ENCODE measurements around the gene MUC5AC.

Gene MUC5AC

DNA sequence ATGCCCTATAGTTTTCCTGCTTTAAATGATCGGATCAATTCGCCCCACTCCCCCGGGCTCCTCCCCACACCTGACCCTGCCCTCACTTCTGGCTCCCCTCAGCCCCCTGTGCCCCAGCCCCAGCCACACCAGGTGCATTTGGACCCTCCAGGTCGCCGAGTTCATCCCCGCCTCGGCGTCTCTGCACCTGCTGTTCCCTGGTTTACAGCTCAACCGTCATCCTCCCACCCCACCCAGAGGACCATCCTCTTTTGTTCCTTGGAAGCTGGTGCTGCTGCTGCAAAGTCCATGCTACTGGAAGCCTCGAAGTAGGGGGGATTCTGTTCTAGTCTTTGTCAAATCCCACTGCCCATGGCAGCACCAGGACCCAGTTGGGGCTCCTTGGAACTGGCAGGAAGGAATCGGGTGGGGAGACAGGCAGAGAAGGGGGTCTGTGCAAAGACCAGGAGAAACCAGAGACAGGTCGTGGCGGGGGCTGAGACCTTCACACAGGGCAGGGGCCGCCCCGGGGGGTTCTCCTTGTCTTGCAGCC lies 60.6 kb downstream of the MUC5AC start:
- 89% methylated on average over 15 of the region's 15 CpGs for WGBS, 2 experiments

DNA sequence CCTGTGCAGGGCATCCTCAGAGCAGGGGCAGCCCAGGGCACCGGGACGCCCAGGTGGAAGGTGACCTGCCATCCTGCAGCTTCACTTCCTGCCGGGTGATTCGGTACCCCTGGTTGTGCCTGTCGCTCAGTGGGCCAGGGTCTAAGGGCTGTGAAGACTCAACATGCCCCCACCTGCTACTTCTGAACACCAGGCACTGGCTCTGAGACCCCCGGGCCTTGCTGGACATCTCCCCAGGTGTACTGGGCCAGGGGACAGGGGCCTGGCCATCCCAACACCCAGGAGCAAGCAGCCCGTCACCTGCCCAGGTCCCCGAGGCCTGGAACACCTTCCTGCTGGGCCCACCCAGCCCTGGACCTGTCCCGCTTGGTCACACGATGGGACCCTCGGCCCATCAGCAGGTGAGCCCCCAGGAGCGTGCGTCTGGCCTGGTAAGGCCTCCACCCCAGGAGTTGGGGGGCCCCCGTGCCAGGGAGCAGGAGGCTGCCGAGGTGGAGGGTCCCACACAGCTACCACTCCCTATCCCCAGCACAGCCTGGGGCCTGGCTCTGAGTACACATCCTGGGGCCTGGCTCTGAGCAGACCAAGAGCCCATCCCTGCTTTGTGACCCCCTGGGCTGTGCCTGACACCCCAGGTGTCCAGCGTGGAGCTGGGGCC lies 61.2 kb downstream of the MUC5AC start:
- WGBS, 2 experiments = 93 to 96% methylated on average over 16 of the region's 16 CpGs
- Histone ChIP-seq H3K36me3 (ENCODE audit: control insufficient read depth, insufficient read depth, low read length) (no peaks in the 10 kb centered on the region), H3K27ac (ENCODE audit: insufficient read depth, low read depth, low read length, poor library complexity, severe bottlenecking) (no peak overlapping the region), H3K4me3 (ENCODE audit: insufficient read depth, low read depth, low read length) (no peak overlapping the region), H3K4me1 (ENCODE audit: control insufficient read depth, insufficient read depth, low read length) (no peaks in the 10 kb centered on the region), H3K27me3 (ENCODE audit: control insufficient read depth, insufficient read depth, low read length, poor library complexity, severe bottlenecking) (peaks cover 5% of the 10 kb centered on the region), H3K9me3 (ENCODE audit: control insufficient read depth, low read length) (no peaks in the 10 kb centered on the region)

More for the DNA sequence above, 60.6 kb downstream of the MUC5AC start:
- Histone ChIP-seq H3K27ac (ENCODE audit: insufficient read depth, low read depth, low read length, poor library complexity, severe bottlenecking) (no peak overlapping the region), H3K36me3 (ENCODE audit: control insufficient read depth, insufficient read depth, low read length) (no peaks in the 10 kb centered on the region), H3K4me3 (ENCODE audit: insufficient read depth, low read depth, low read length) (no peak overlapping the region), H3K4me1 (ENCODE audit: control insufficient read depth, insufficient read depth, low read length) (no peaks in the 10 kb centered on the region), H3K27me3 (ENCODE audit: control insufficient read depth, insufficient read depth, low read length, poor library complexity, severe bottlenecking) (peaks cover 5% of the 10 kb centered on the region), H3K9me3 (ENCODE audit: control insufficient read depth, low read length) (no peaks in the 10 kb centered on the region)

DNA sequence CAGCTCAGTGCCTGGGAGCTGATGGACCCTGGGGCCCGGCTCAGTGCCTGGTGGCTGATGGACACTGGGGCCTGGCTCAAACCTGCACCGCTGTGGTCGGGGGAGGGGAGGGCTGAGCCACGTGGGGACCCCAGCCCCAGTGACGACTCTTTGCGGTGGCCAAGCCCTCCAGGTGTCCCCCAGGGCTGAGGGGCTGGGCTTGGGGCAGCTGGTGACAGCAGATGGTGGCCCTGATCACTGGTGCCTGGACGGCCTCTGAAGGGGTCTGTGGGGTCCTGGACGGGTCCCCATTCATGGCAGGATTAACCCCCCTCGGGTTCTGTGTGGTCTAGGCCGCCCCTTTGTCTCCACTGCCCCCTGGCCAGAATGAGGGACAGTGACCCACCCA lies 61.7 kb downstream of the MUC5AC start:
- Histone ChIP-seq H3K27ac (ENCODE audit: insufficient read depth, low read depth, low read length, poor library complexity, severe bottlenecking) (no peak overlapping the region), H3K4me1 (ENCODE audit: control insufficient read depth, insufficient read depth, low read length) (no peaks in the 10 kb centered on the region), H3K27me3 (ENCODE audit: control insufficient read depth, insufficient read depth, low read length, poor library complexity, severe bottlenecking) (peaks cover under 1% of the 10 kb centered on the region), H3K9me3 (ENCODE audit: control insufficient read depth, low read length) (no peaks in the 10 kb centered on the region), H3K4me3 (ENCODE audit: insufficient read depth, low read depth, low read length) (no peak overlapping the region), H3K36me3 (ENCODE audit: control insufficient read depth, insufficient read depth, low read length) (no peaks in the 10 kb centered on the region)
- WGBS, 2 experiments = 80 to 84% methylated on average over 10 of the region's 10 CpGs

DNA sequence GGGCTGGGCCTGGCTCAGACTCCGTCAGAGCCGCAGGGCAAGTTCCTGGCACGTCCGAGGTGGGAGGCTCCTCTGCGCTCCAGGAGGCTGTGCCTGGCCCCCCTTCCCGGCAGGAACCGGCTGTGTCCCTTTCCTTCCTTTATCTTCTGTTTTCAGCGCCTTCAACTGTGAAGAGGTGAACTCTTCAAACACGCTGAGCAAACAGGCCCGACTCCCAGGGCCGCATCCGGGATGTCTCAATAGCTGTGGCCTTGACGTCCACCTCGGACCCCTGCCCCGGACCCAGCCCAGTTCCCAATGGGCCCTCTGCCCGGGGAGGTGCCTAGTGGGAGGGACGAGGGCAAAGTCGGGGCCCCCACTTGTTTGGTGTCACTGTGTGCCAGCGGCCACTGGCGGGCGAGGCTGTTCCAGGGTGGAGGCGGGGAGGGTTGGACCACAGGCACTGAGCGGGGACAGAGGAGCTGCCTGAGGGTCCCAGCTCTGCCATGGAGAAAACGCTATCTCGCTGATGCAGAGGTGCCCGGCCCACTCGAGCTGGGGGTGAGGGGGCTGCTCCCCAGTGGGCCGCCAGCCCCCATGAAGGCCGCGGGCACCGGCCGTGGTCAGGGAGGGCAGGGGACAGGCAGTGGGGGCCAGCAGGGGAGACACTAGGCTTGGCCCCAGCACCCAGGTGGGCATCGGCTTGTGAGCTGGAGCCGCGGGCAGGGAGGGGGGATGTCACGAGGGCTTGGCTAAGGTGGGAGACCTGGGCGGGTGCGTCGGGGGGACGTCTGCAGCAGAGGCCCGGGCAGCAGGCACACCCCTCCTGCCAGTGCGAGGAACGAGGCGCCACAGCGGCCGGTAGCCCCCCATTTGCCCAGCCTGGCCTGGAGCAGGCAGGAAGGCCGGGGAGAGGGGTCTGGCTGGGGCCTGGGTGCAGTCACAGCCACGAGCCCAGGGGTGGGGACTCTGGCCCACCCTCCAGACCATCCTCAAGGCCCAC lies 62.4 kb downstream of the MUC5AC start:
- Histone ChIP-seq H3K27ac (ENCODE audit: insufficient read depth, low read depth, low read length, poor library complexity, severe bottlenecking) (no peak overlapping the region), H3K4me1 (ENCODE audit: control insufficient read depth, insufficient read depth, low read length) (peaks cover 5% of the 10 kb centered on the region), H3K4me3 (ENCODE audit: insufficient read depth, low read depth, low read length) (no peak overlapping the region), H3K36me3 (ENCODE audit: control insufficient read depth, insufficient read depth, low read length) (no peaks in the 10 kb centered on the region), H3K9me3 (ENCODE audit: control insufficient read depth, low read length) (no peaks in the 10 kb centered on the region), H3K27me3 (ENCODE audit: control insufficient read depth, insufficient read depth, low read length, poor library complexity, severe bottlenecking) (no peaks in the 10 kb centered on the region)
- WGBS, 2 experiments = 86 to 87% methylated on average over 48 of the region's 48 CpGs

DNA sequence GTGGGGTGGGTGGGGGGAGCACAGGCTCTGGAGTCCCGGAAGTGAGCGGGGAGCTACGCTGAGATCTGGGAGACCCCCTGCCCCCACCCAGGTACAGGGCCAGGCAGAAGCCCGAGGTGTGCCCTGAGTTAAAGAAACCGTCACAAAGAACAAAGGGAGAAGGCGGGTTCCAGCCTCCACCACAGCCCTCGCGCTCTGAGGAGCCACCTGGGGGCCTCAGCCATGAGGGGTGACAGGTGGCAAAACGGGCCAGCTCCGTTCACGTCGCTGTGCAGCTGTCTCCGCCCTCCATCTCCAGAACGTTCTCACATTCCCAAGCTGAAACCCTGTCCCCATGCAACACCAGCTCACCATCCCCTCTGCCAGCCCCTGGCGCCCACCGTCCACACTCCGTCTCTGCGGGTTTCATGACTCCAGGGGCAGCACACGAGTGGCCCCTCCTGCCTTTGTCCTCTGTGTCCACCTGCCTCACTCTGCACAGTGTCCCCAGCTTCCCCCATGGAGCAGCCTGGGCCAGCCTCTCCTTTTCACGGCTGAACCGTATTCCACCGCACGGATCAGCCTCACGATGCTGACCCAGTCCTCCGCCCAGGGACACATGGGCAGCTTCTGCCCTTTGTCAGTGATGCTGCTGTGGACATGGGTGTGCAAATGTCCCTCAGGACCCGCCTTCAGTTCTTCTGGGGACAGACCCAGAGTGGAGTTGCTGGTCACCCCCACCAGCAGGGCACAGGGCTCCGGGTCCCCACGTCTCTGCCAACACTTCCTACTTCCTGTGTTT lies 63.4 kb downstream of the MUC5AC start:
- Histone ChIP-seq H3K4me3 (ENCODE audit: insufficient read depth, low read depth, low read length) (no peak overlapping the region), H3K4me1 (ENCODE audit: control insufficient read depth, insufficient read depth, low read length) (peaks cover 5% of the 10 kb centered on the region), H3K36me3 (ENCODE audit: control insufficient read depth, insufficient read depth, low read length) (no peaks in the 10 kb centered on the region), H3K27ac (ENCODE audit: insufficient read depth, low read depth, low read length, poor library complexity, severe bottlenecking) (no peak overlapping the region), H3K9me3 (ENCODE audit: control insufficient read depth, low read length) (no peaks in the 10 kb centered on the region), H3K27me3 (ENCODE audit: control insufficient read depth, insufficient read depth, low read length, poor library complexity, severe bottlenecking) (no peaks in the 10 kb centered on the region)
- WGBS, 2 experiments = 83 to 84% methylated on average over 28 of the region's 28 CpGs

DNA sequence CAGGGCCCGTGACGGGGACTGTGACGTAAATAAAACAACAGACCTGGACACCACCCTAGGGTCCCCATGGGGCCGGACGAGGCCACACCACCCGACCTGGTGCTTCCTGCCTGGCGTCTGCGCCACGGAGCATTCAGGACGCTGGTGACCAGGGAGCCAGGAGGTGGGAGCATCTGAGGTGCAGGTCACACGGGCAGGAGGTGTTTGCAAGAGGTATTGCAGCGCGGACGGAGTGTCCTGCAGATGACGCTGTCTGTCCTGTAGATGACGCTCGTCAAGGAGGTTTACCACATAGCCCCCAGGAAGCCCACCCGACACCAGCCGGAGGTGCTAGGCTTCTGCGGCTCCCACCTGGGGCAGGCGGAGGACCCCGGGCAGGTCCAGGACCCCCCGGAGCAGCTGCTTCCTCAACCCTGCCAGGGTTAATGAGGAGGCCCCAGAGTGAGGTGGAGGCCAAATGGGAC lies 64.1 kb downstream of the MUC5AC start:
- Histone ChIP-seq H3K36me3 (ENCODE audit: control insufficient read depth, insufficient read depth, low read length) (no peaks in the 10 kb centered on the region), H3K9me3 (ENCODE audit: control insufficient read depth, low read length) (no peaks in the 10 kb centered on the region), H3K4me1 (ENCODE audit: control insufficient read depth, insufficient read depth, low read length) (peaks cover 5% of the 10 kb centered on the region), H3K27me3 (ENCODE audit: control insufficient read depth, insufficient read depth, low read length, poor library complexity, severe bottlenecking) (no peaks in the 10 kb centered on the region), H3K27ac (ENCODE audit: insufficient read depth, low read depth, low read length, poor library complexity, severe bottlenecking) (no peak overlapping the region), H3K4me3 (ENCODE audit: insufficient read depth, low read depth, low read length) (no peak overlapping the region)
- WGBS, 2 experiments = 94 to 95% methylated on average over 23 of the region's 23 CpGs

DNA sequence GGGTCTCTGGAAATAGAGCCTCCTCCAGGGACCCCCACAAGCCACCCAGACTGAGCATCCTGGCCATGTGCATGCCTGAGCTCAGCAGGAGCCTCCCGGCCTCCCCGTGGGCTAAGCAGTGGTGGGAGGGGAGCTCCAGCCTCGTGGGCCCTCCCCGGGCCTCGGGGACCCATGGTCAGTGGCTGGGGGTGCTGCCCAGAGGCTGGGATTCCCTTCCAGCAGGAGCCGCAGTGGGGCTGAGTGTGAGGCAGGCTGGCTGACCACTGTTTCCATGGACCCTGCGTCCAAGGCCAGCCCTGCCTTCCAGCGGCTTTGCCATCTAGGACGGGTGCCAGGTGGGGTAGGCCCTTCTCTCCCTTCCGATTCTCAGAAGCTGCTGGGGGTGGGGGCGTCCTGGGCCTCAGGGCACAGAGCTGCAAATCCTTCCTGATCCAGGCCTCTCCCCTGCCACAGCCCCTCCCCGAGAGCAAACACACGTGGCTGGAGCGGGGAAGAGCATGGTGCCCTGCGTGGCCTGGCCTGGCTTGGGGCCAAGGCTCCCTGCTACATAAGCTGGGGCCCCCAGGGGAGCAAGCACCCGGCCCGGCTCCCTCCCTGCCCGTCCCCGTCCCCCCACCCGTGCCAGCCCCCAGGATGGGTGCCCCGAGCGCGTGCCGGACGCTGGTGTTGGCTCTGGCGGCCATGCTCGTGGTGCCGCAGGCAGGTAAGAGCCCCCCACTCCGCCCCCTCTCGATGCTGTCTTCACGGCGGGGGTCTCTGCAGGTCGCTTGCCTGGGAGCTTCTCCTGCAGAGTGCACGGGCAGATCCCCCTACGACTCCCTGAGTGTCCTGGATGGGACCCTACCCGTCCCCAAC lies 65.0 kb downstream of the MUC5AC start, which contains the start of gene MUC5B:
TSS of gene MUC5B (plus strand) at position 576 of the 855 bp plus-strand sequence. CDS start at position 634, 58 bp downstream.
- H3K9me3 ChIP-seq (ENCODE audit: control insufficient read depth, low read length) = no peaks in the 10 kb centered on the region
- H3K27ac ChIP-seq (ENCODE audit: insufficient read depth, low read depth, low read length, poor library complexity, severe bottlenecking) = no peak within 1 kb of the TSS
- 92 to 93% methylated on average over 36 of the region's 36 CpGs for WGBS, 2 experiments
- no peak within 1 kb of the TSS for H3K4me3 ChIP-seq (ENCODE audit: insufficient read depth, low read depth, low read length)
- peaks cover 5% of the 10 kb centered on the region for H3K4me1 ChIP-seq (ENCODE audit: control insufficient read depth, insufficient read depth, low read length)
- no peaks in the 10 kb centered on the region for H3K27me3 ChIP-seq (ENCODE audit: control insufficient read depth, insufficient read depth, low read length, poor library complexity, severe bottlenecking)
- H3K36me3 ChIP-seq (ENCODE audit: control insufficient read depth, insufficient read depth, low read length) = no peaks in the 10 kb centered on the region

DNA sequence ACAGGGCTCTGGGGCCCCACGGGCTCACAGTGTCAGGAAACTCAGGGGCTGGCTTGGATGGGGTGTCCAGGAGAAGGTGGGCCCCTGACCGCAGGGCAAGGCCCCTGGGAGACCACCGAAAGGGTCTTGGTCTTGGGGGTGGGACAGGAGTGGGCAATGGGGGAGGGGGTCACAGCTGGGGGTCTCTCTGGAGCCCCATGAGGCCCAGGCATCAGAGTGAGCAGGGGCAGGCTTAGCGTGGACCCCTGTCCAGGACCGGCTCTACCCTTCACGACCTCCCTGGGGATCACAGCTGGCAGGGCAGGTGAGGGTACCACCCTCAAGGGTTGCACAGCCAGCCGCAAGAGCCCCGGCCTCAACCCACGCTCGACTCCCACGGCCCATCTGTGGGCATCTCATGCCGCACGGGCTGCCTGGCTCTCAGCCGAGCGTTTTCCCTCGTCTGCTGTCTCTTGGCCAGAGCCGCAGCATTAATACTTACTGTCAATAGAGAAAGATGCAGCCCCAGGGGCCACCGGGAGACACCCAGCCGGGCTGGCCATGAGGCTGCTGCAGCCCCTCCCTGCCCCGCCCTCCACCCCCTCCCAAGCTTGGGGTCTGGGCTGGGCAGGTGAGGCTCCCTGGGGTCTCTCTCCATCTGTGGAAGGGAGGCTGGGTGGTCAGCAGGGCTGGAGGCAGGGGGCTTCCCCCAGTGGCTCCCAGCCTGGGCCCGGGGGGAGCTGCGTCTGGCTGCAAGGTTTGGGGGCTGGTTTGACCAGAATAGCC lies 65.8 kb downstream of the MUC5AC start:
- Histone ChIP-seq H3K36me3 (ENCODE audit: control insufficient read depth, insufficient read depth, low read length) (no peaks in the 10 kb centered on the region), H3K27ac (ENCODE audit: insufficient read depth, low read depth, low read length, poor library complexity, severe bottlenecking) (no peak overlapping the region), H3K4me3 (ENCODE audit: insufficient read depth, low read depth, low read length) (no peak overlapping the region), H3K4me1 (ENCODE audit: control insufficient read depth, insufficient read depth, low read length) (peaks cover 5% of the 10 kb centered on the region), H3K27me3 (ENCODE audit: control insufficient read depth, insufficient read depth, low read length, poor library complexity, severe bottlenecking) (no peaks in the 10 kb centered on the region), H3K9me3 (ENCODE audit: control insufficient read depth, low read length) (no peaks in the 10 kb centered on the region)
- WGBS, 2 experiments = 90 to 91% methylated on average over 22 of the region's 22 CpGs

DNA sequence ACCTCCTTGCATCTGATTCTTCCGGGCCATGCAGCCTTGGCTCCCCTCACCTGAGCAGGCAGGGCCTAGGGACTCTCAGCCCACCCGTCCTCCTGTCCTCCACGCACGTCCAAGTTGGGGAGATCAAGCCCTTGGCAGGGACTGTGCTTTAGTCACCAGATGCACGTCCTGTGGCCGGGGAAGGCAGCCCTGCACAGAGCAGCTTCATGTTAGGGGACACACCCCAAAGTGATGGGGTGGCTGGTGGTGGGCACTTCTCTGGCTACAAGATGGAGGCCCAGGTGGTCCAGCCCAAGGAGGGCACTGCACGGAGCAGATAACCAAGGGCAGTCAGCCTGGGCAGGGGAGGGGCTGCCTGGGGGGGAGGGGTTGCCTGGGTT lies 66.3 kb downstream of the MUC5AC start:
- Histone ChIP-seq H3K9me3 (ENCODE audit: control insufficient read depth, low read length) (no peaks in the 10 kb centered on the region), H3K27me3 (ENCODE audit: control insufficient read depth, insufficient read depth, low read length, poor library complexity, severe bottlenecking) (no peaks in the 10 kb centered on the region), H3K4me3 (ENCODE audit: insufficient read depth, low read depth, low read length) (no peak overlapping the region), H3K36me3 (ENCODE audit: control insufficient read depth, insufficient read depth, low read length) (no peaks in the 10 kb centered on the region), H3K27ac (ENCODE audit: insufficient read depth, low read depth, low read length, poor library complexity, severe bottlenecking) (no peak overlapping the region), H3K4me1 (ENCODE audit: control insufficient read depth, insufficient read depth, low read length) (peaks cover 5% of the 10 kb centered on the region)
- WGBS, 2 experiments = 80 to 81% methylated on average over 7 of the region's 7 CpGs

Measured in ectodermal cell (in vitro differentiated cells).